GM12891 (cell line): Measurements from ENCODE around the gene KIF26A.

Experiments
- PAX5 ChIP-seq: IDR thresholded peaks from 2 replicates; pipeline ENCODE4 v1.6.1; 2011; ENCODE audit warnings: low read length, moderate library complexity, mild to moderate bottlenecking; ENCODE audit not compliant: insufficient read depth, severe bottlenecking
- POLR2A ChIP-seq: IDR thresholded peaks from 2 replicates; pipeline ENCODE4 v1.6.1; 2011; ENCODE audit warnings: low read depth, low read length, control low read depth
- POLR2AphosphoS5 ChIP-seq: IDR thresholded peaks from 2 replicates; pipeline ENCODE4 v1.6.1; 2011; ENCODE audit warnings: low read depth, low read length, control low read depth
- POU2F2 ChIP-seq: IDR thresholded peaks from 2 replicates; pipeline ENCODE4 v1.6.1; 2011; ENCODE audit warnings: low read depth, mild to moderate bottlenecking, control low read depth, low read length, moderate library complexity
- SPI1 ChIP-seq: IDR thresholded peaks from 2 replicates; pipeline ENCODE4 v1.6.1; 2011; ENCODE audit warnings: low read depth, low read length, control low read depth
- TAF1 ChIP-seq: IDR thresholded peaks from 2 replicates; pipeline ENCODE4 v1.6.1; 2011; ENCODE audit warnings: low read depth, low read length, control low read depth

GRCh38 chr14:104211215-104211614 lies 72.8 kb downstream of the KIF26A start:
- no peak for TF ChIP-seq POLR2AphosphoS5
- no peak for TF ChIP-seq POLR2A
- no peak for TF ChIP-seq TAF1
- TF ChIP-seq SPI1: no peak
- TF ChIP-seq PAX5: no peak
- TF ChIP-seq POU2F2: no peak
